IMR-90 (cell line): ENCODE measurements around the gene WDTC1. TPM values are rescaled to one million over a fixed set of nuclear protein-coding genes. Genes with fewer than 3 reads are reported as not detected.

ENCODE experiments used
- ATAC-seq: fragments of 200-7000 bp; cut with Tn5 transposase; 2 replicates; pipeline ENCODE4 v1.9.1; 2020; ENCODE audit warnings: low read depth, mild to moderate bottlenecking, moderate library complexity
- BruUV-seq: library from RNA; stranded (reverse); fragments of 400-500 nt; replicated peaks from 2 replicates; lab custom pipeline; 2021; lab: Mats Ljungman, UMichigan
- CTCF ChIA-PET: fragments of 300-600 bp; formaldehyde crosslinking; extraction: SDS; loops from one replicate; lab custom pipeline; 2021; ENCODE audit warnings: antibody characterized with exemption; lab: Yijun Ruan, JAX
- POLR2A ChIA-PET: fragments of 300-600 bp; sonication (Branson Sonifier 250); formaldehyde crosslinking; loops from one replicate; lab custom pipeline; 2022; ENCODE audit warnings: antibody characterized with exemption; ENCODE audit not compliant: unreplicated experiment; lab: Charles Lee
- DNase-seq: peaks from one replicate; pipeline ENCODE4 v3.0.0; 2013
- H2AFZ ChIP-seq: replicated peaks from 2 replicates; pipeline ENCODE3; 2013; ENCODE audit warnings: low read length, mild to moderate bottlenecking; ENCODE audit not compliant: poor library complexity
- H2AK5ac ChIP-seq: 2 replicates; pipeline ENCODE4 v1.6.1; 2013; ENCODE audit warnings: low read depth, low read length, inconsistent platforms
- H2AK9ac ChIP-seq: replicated peaks from 2 replicates; pipeline ENCODE3; 2013; ENCODE audit warnings: mild to moderate bottlenecking, low read depth, low read length, moderate library complexity; ENCODE audit not compliant: poor library complexity
- H2BK120ac ChIP-seq: 2 replicates; pipeline ENCODE4 v1.6.1; 2013; ENCODE audit warnings: low read depth, low read length, inconsistent platforms
- H2BK15ac ChIP-seq: 3 replicates; pipeline ENCODE4 v1.6.1; 2013; ENCODE audit warnings: low read depth, low read length, inconsistent platforms
- H2BK20ac ChIP-seq: 2 replicates; pipeline ENCODE4 v1.6.1; 2013; ENCODE audit warnings: low read depth, mild to moderate bottlenecking, inconsistent platforms, low read length, moderate library complexity
- H2BK5ac ChIP-seq: 2 replicates; pipeline ENCODE4 v1.6.1; 2013; ENCODE audit warnings: mild to moderate bottlenecking, low read depth, low read length, inconsistent platforms; ENCODE audit not compliant: poor library complexity, severe bottlenecking
- H3K14ac ChIP-seq: replicated peaks from 2 replicates; pipeline ENCODE4 v1.6.1; 2013; ENCODE audit warnings: low read depth, low read length, inconsistent platforms
- H3K18ac ChIP-seq: 2 replicates; pipeline ENCODE4 v1.6.1; 2013; ENCODE audit warnings: low read depth, low read length, control low read depth
- H3K23ac ChIP-seq: 2 replicates; pipeline ENCODE4 v1.6.1; 2013; ENCODE audit warnings: low read depth, low read length, inconsistent platforms
- H3K27ac ChIP-seq: 2 replicates; pipeline ENCODE4 v1.5.1; 2013; ENCODE audit warnings: mild to moderate bottlenecking, control low read depth, low read length; ENCODE audit not compliant: insufficient read depth
- H3K27me3 ChIP-seq: 2 replicates; pipeline ENCODE4 v1.6.1; 2013; ENCODE audit warnings: low read length; ENCODE audit not compliant: control insufficient read depth, insufficient read depth
- H3K36me3 ChIP-seq: 2 replicates; pipeline ENCODE4 v1.6.1; 2013; ENCODE audit warnings: low read length, mixed read lengths; ENCODE audit not compliant: control insufficient read depth, insufficient read depth
- H3K4ac ChIP-seq: 2 replicates; pipeline ENCODE4 v1.6.1; 2013; ENCODE audit warnings: low read depth, low read length, inconsistent platforms
- H3K4me1 ChIP-seq: 2 replicates; pipeline ENCODE4 v1.6.1; 2013; ENCODE audit warnings: low read length, mixed read lengths; ENCODE audit not compliant: control insufficient read depth, insufficient read depth
- H3K4me2 ChIP-seq: 2 replicates; pipeline ENCODE4 v1.6.1; 2013; ENCODE audit warnings: low read depth, mild to moderate bottlenecking, control low read depth, low read length, moderate library complexity
- H3K4me3 ChIP-seq: 2 replicates; pipeline ENCODE4 v1.5.1; 2013; ENCODE audit warnings: low read depth, mild to moderate bottlenecking, control low read depth, low read length, moderate library complexity; ENCODE audit not compliant: insufficient read depth
- H3K56ac ChIP-seq: 2 replicates; pipeline ENCODE4 v1.6.1; 2013; ENCODE audit warnings: low read length, inconsistent platforms; ENCODE audit not compliant: insufficient read depth; ENCODE audit errors: extremely low read depth
- H3K79me1 ChIP-seq, 2 experiments: 2 replicates each; pipeline ENCODE4 v1.6.1; 2013; ENCODE audit warnings: low read length in 2 of 2, inconsistent platforms in 1 of 2, low read depth in 1 of 2
- H3K9ac ChIP-seq: 2 replicates; pipeline ENCODE4 v1.6.1; 2013; ENCODE audit warnings: low read depth, low read length, control low read depth
- H3K9me1 ChIP-seq: 2 replicates; pipeline ENCODE4 v1.6.1; 2013; ENCODE audit warnings: low read length, inconsistent platforms; ENCODE audit not compliant: insufficient read depth
- H3K9me3 ChIP-seq: 2 replicates; pipeline ENCODE4 v1.6.1; 2013; ENCODE audit warnings: low read length; ENCODE audit not compliant: control insufficient read depth, insufficient read depth
- H4K20me1 ChIP-seq: 2 replicates; pipeline ENCODE4 v1.6.1; 2013; ENCODE audit warnings: low read length, inconsistent platforms; ENCODE audit not compliant: insufficient read depth
- H4K5ac ChIP-seq: 2 replicates; pipeline ENCODE4 v1.6.1; 2013; ENCODE audit warnings: mild to moderate bottlenecking, low read depth, low read length, control low read depth
- H4K8ac ChIP-seq, 2 experiments: 2 replicates each; pipeline ENCODE4 v1.6.1; 2013; ENCODE audit warnings: low read depth in 2 of 2, low read length in 2 of 2, control low read depth in 1 of 2, inconsistent platforms in 1 of 2
- H4K91ac ChIP-seq: 2 replicates; pipeline ENCODE4 v1.6.1; 2013; ENCODE audit warnings: low read depth, low read length, inconsistent platforms; ENCODE audit not compliant: insufficient read depth
- CHD1 ChIP-seq: IDR thresholded peaks from 2 replicates; pipeline ENCODE4 v1.6.1; 2012; ENCODE audit warnings: low read depth, low read length, improper control_type of control experiment
- CTCF ChIP-seq: conservative IDR thresholded peaks from 2 replicates; pipeline ENCODE4 v1.5.1; 2012; ENCODE audit warnings: mild to moderate bottlenecking, low read depth, low read length, improper control_type of control experiment
- FOS ChIP-seq: fragments of 150-350 bp; IDR thresholded peaks from 2 replicates; pipeline ENCODE4 v1.6.1; 2016; ENCODE audit warnings: low read depth, low read length
- MAFK ChIP-seq: IDR thresholded peaks from 2 replicates; pipeline ENCODE4 v1.6.1; 2012; ENCODE audit warnings: low read depth, low read length, improper control_type of control experiment
- SMC3 ChIP-seq: fragments of 150-350 bp; IDR thresholded peaks from 2 replicates; pipeline ENCODE4 v1.6.1; 2016; ENCODE audit warnings: low read depth, mild to moderate bottlenecking, antibody characterized with exemption, low read length, moderate library complexity
- USF2 ChIP-seq: fragments of 150-350 bp; IDR thresholded peaks from 2 replicates; pipeline ENCODE4 v1.6.1; 2017; ENCODE audit warnings: mild to moderate bottlenecking, antibody characterized with exemption, low read length, low read depth
- WGBS, 2 experiments: methylation state at CpG; one replicate each; pipeline versions ENCODE4 v1.1.5 to v1.1.7; 2013; ENCODE audit warnings: missing lambda C conversion rate in 2 of 2; ENCODE audit not compliant: insufficient read length in 1 of 2; ENCODE audit errors: extremely low coverage in 2 of 2; 5-methylcytosine and 5-hydroxymethylcytosine counted together
- dilution Hi-C: fragments of 300-500 bp; cut with HindIII; formaldehyde crosslinking; loops from one replicate; pipeline ENCODE4 v1.14.3; 2018; ENCODE audit warnings: low sequenced_read_pairs; ENCODE audit not compliant: unreplicated experiment
- in situ Hi-C: fragments of 300-500 bp; cut with MboI; formaldehyde crosslinking; loops from 3 replicates; pipeline ENCODE4 v1.14.3; 2019; ENCODE audit warnings: low sequenced_read_pairs, inconsistent platforms, mixed read lengths
- intact Hi-C: fragments of 100-400 bp; cut with micrococcal nuclease; formaldehyde crosslinking; loops from 2 replicates; pipeline ENCODE4 v1.10.0; 2022
- polyA plus RNA-seq, 3 experiments: library from polyadenylated mRNA; depleted of rRNA; stranded (reverse); fragments of >200 nt; gene quantifications; 2 replicates each; pipeline ENCODE4 v1.2.3, GENCODE V29; 2012; ENCODE audit warnings: low replicate concordance in 1 of 3
- total RNA-seq: library from RNA; depleted of rRNA; stranded (reverse); fragments of >200 nt; gene quantifications from 2 replicates; pipeline ENCODE4 v1.2.3, GENCODE V29; 2012

Gene WDTC1
- total and polyA plus RNA-seq, 2 of the 4 experiments (the other 2 are of a cell fraction) = 9.9 to 15.2 TPM

DNA sequence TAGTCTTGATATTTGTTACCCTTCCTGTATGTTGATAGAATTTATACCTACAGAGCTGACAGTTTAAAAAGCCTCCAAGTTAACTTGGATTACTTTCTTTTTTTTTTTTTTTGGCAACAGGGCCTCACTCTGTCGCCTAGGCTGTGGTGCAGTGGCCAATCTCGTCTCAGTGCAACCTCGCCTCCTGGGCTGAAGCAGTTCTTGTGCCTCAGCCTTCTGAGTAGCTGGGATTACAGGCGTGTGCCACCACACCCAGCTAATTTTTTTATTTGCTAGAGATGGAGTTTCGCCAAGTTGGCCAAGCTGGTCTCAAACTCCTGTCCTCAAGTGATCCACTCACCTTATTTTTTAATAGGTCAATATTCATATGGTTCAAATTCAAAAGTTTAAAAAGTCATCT is 32.7 kb downstream of the WDTC1 start:
- no peaks in the 10 kb centered on the region for H3K9me1 ChIP-seq

More for the DNA sequence above, 32.7 kb downstream of the WDTC1 start:
- TF ChIP-seq MAFK (no peak), FOS (no peak), SMC3 (no peak), USF2 (no peak), CTCF (no peak), CHD1 (no peak)
- intact Hi-C loops = no loop called here
- Histone ChIP-seq H4K8ac (no peak overlapping the region), H3K79me1 (no peaks in the 10 kb centered on the region), H2BK5ac (no peak overlapping the region), H2BK15ac (no peak overlapping the region), H3K56ac (no peak overlapping the region), H3K23ac (no peak overlapping the region), H3K9me3 (no peaks in the 10 kb centered on the region), H3K4me1 (no peaks in the 10 kb centered on the region), H2AK5ac (no peak overlapping the region), H4K91ac (no peak overlapping the region), H3K4me3 (no peak overlapping the region), H3K14ac (no peak overlapping the region), H2BK20ac (no peak overlapping the region), H4K20me1 (no peaks in the 10 kb centered on the region), H2AK9ac (no peak overlapping the region), H3K4me2 (no peak overlapping the region), H2BK120ac (no peak overlapping the region), H3K4ac (no peak overlapping the region), H2AFZ (no peak overlapping the region), H4K5ac (no peak overlapping the region), H3K9ac (no peak overlapping the region), H3K27ac (no peak overlapping the region), H3K27me3 (no peaks in the 10 kb centered on the region), H3K36me3 (peaks cover 4% of the 10 kb centered on the region), H3K18ac (no peak overlapping the region)
- ATAC-seq (no peak), DNase-seq (no peak)
- dilution Hi-C loops = no loop called here
- no CpG with 5 or more reads among the region's 5 CpGs for WGBS, 2 experiments
- ChIA-PET CTCF (interaction anchor here (0.6 to 1.0 kb wide), 4 partner anchors 10 to 29 kb away, joined by 3 to 4 read pairs (median 3); no protein-coding TSS in a partner anchor), POLR2A (no interaction called here)
- no TSS peak for BruUV-seq
- in situ Hi-C loops = no loop called here
